Retina (tissue), 1 donor: ENCODE results near the gene POTEG.
"Not testable (repeated sequence)": the region's sequence is repeated elsewhere in the genome, so short reads cannot be mapped to it uniquely, and the experiment has no call there.

ENCODE experiments used
- DNase-seq: peaks from one replicate; pipeline ENCODE4 v3.0.0-alpha.2; 2016

POTEG gene

DNA sequence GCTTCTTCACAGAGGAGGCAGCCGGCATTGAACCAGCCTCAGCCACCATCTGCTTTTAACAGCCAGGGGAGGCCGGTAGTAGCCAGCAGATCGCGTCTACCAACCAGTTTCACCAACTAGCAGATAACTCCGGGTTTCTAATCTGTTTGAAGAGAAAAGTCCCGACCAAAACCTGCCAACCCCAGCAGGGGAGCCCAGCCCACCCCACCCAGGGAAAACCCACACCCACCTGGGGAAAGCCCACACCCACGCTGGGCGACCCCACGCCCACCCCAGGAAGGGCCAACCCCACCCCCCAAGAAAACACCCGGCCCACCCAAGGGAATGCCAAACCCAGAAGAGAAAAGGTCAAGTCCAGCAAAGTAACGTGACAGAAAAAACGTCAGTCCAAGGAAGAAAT lies at the start of gene POTEG:
TSS of gene POTEG (minus strand) at position 101 of the 400 bp plus-strand sequence. CDS start at position 49, 52 bp downstream.
- not testable (repeated sequence) for DNase-seq

DNA sequence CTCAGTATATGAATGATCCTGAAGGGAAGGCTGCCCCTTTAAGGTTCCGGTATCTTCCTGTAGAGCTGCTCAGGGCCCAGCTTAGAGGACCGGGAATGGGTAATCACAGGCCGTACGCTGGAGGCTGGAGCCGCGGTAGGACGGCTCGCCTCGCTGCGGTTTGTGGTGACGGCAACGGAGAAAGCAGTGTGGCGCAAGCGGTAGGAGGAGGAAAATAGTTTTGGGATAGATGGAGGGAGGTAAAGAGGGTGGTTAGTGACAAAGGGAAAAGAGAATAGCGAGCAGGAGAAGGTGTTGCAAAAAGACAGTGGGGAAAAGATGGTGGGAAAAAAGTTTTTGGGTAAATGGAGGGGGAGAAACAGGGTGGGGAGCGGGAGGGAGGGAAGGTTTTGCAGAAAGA lies 48.0 kb upstream of the POTEG start:
- DNase-seq: not testable (repeated sequence)

DNA sequence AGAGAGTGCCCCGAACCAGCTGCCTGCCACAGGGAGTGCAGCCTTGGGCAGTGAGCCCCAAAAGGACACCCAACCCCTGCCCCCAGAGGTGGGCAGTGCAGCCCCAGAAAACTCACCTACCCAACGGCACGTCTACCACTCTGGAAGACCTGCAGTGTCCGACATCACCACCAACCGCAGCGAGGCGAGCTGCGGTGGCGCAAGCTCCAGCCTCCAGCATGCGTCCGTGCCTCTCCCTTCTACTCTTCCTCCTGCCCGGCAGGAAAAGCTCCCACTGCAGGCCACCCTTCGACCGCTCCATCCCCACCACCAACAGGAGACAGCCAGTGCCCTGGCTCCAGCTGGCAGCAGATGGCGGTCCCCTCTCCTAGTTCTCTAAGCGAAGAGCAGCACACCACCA lies 47.3 kb upstream of the POTEG start:
- not testable (repeated sequence) for DNase-seq

- not testable (repeated sequence) for DNase-seq
Measured at GRCh38 chr14:19480491-19480890, 46.4 kb upstream of the POTEG start.

DNA sequence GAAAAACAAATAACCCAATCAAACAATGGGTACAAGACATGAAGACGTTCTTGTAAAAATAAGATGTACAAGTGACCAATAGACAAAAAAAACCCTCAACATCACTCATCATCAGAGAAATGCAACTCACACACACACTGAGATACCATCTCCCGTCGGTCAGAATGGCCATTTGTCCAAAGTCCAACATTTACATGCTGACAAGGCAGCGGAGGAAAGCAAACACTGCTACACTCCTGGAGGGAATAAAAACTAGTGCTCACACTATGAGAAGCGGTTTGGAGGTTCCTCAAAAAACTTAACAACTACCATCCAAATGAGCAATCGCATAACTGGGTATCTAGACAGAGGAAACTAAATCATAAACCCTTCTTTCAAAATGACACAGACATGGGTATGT lies 11.6 kb upstream of the POTEG start:
- not testable (repeated sequence) for DNase-seq

DNA sequence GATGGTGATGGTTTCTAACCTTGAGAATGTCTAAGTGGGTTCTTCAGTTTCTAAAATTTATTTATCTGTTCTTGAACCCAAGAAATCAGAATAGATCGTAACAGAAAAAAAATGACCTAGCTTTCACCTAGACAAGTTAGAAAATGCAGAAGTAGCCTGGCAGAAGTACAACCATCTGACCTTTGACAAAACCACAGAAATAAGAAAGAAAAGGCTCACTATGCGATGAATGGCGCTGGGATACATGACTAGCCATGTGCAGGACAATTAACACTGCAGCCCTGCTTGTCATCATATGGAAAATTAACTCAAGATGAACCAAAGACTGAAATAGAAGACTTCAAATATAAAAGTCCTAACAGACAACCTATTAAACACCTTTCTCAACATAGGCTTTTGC lies 5.7 kb upstream of the POTEG start:
- not testable (repeated sequence) for DNase-seq

DNA sequence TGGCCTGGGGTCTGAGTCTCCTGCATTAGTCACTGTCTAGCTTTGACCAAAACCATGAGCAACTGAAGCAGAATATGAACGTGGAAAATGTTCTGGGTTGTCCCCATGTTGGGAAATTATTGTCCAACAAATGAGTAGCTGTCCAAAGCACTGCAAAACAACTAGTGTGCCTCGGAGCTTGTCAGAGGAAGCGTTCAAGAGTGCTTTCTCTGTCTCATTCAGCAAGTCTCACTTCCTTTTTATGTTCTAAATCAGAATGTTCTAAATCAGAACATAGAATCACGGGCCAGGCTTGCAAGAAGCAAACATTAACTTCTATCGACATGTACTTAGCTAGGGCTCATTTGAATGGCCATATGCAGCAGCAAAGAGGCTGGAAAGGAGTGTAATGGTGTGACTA lies 5.1 kb upstream of the POTEG start:
- DNase-seq: not testable (repeated sequence)

DNA sequence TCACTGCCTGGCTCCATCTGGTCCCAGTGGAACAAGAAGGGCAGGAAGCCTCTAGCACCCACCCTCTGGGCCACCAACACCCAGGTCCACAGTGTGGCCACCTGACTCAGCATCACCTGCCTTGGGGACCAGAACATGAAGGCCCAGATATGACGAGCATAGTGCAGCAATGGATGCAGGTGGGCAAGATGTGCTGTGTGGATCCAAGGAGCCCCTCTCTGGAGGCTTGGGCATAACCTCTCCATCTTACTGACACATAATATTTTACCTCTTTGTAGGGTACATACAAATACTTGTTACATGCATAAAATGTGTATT lies 2.9 kb upstream of the POTEG start:
- not testable (repeated sequence) for DNase-seq

DNA sequence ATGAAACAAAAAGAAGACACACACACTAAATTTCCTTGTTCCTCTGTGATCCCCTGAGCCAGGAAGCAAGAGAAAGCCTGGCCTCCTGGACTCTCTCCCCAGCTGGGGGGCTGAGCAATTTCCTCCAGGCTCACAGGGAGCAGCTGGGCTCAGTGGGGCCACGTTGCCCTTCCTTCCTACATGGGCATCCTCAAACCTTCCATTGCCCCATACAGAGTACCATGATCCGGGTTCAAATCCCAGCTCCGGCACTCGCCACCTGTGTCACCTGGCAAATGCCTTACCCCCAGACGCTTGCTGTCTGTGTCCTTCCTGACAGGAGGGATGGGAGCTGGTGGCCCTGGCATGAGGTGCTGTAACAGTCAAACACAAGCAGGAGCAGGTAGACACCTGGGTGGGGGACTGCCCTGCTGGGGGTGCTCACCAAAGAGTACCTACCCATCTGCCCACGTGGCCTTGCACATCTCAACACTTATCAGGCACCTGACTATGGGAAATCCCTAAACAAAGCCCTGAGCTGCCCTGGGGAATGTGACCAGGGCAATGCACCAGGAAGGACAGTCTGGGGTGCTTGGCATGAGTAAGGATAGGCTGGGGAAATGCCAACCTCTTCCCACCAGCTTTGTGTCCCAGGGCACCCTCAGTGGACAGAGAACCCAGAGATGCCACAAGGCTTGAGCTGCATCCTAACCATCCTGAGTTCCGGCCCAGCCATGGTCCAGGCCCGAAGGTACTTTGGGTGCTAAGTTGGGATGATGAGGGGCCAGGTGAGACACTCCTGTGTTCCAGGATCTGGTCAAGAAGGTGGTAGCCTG lies 2.4 kb upstream of the POTEG start:
- DNase-seq: not testable (repeated sequence)

GRCh38 chr14:19435852-19436251 lies 1.7 kb upstream of the POTEG start:
- DNase-seq: not testable (repeated sequence)

DNA sequence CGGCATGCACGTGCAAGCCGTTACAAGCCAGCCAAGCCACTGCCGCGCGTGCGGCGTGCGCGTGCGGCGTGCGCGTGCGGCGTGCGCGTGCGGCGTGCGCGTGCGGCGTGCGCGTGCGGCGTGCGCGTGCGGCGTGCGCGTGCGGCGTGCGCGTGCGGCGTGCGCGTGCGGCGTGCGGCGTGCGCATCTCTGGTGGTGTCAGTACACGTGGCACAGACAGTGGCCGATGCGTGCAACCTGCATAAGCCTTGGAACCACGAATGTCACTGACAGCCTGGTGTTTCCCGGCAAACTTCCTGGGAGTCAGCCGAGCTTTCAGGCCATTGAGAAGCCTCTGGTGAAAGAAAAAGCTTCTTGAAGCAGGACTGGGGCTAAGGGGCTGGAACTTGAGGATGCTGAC lies 750 bp upstream of the POTEG start:
- DNase-seq: not testable (repeated sequence)

DNA sequence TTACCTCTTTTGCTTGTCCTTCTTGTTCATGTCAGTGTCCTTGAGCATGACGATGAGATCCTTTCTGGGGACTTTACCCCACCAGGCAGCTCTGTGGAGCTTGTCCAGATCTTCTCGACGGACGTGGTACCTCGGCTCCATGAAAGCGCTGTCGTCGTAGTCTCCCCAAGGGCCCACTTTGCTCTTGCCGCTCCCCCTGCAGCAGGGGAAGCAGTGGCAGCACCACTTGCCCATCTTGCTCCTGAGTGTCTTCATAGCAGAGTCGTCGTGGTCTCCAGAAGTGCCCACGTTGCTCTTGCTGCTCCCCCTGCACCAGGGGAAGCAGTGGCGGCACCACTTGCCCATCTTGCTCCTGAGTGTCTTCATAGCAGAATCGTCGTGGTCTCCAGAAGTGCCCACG lies 376 bp downstream of the POTEG start:
- not testable (repeated sequence) for DNase-seq

DNA sequence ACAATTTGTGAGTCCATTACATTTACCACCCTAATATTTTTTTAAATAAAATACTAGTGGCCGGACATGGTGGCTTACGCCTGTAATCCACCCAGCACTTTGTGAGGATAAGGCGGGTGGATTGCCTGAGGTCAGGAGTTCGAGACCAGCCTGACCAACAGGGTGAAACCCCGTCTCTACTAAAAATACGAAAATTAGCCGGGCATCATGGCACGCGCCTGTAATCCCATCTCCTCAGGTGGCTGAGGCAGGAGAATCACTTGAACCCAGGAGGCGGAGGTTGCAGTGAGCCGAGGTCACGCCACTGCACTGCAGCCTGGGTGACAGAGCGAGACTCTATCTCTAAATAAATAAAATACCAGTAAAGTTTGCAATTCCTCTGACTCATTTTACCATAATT lies 25.6 kb downstream of the POTEG start:
- DNase-seq: not testable (repeated sequence)

DNA sequence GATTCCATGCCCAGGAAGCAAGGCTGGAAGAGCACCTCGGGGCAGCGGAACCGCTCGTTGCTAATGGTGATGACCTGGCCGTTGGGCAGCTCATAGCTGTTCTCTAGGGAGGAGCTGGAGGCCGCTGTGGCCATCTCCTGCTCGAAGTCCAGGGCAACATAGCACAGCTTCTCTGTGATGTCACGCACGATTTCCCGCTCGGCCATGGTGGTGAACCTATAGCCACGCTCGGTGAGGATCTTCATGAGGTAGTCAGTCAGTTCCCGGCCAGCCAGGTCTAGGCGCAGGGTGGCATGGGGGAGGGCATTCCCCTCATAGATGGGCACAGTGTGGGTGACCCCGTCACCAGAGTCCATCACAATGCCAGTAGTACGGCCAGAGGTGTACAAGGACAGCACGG lies 32.0 kb downstream of the POTEG start:
- DNase-seq: not testable (repeated sequence)

GRCh38 chr14:19394727-19395126 lies 39.4 kb downstream of the POTEG start:
- DNase-seq: not testable (repeated sequence)

DNA sequence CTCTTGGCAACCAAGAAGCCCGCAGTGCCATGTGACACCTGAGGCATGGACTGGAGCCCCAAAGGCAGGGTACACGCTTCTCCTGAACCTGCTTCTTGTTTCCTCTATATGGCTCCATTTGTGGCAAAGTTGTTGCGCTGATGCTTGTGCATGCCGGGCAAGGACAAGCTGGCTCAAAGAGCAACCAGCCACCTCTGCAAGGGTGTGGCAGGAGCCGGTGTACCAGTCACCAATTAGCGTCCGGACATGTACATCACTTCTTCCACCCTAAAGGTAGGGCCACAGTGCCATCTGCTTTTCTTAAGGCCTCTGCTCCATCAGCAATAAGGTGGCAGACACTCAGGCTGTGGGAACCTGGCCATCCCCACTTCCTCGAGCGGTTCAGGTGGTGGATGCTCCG lies 43.9 kb downstream of the POTEG start:
- not testable (repeated sequence) for DNase-seq

DNA sequence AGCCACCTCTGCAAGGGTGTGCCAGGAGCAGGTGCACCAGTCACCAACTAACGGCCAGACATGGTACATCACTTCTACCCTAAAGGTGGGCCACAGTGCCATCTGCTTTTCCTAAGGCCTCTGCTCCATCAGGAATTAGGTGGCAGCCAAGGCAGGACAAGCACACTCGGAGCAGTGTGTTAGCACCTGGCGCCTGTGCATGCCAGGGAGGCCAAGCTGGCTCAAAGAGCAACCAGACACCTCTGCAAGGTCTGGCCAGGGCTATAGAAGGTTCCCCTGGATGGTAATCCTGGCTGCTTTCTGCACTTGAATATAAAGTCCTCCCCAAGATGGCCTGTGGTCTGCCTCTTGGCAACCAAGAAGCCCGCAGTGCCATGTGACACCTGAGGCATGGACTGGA lies 45.4 kb downstream of the POTEG start:
- DNase-seq: not testable (repeated sequence)

DNA sequence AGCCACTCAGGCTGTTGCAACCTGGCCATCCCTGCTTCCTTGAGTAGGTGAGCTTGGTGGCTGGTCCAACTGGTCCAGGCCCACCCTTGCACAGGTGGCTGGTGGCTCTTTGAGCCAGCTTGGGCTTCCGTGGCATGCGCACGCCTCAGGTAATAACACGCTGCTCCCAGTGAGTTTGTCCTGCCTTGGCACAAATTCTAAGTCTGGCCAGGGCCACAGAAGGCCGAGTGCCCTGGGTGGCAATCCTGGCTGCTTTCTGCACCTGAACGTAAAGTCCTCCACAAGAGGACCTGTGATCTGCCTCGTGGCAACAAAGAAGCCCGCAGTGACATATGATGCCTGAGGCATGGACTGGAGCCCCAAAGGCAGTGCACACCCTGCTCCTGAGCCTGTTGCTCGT lies 47.1 kb downstream of the POTEG start:
- DNase-seq: not testable (repeated sequence)

DNA sequence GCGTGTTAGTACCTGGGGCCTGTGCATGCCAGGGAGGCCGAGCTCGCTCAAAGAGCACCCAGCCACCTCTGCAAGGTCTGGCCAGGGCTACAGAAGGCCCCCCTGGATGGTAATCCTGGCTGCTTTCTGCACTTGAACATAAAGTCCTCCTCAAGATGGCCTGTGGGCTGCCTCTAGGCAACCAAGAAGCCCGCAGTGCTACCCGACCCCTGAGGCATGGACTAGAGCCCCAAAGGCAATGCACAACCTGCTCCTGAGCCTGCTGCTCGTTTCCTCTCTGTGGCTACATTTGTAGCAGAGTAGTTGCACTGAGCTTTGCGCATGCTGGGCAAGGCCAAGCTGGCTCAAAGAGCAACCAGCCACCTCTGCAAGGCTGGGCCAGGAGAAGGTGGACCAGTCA lies 47.8 kb downstream of the POTEG start:
- not testable (repeated sequence) for DNase-seq

- not testable (repeated sequence) for DNase-seq
Measured at GRCh38 chr14:19384088-19384781, 49.9 kb downstream of the POTEG start.

DNA sequence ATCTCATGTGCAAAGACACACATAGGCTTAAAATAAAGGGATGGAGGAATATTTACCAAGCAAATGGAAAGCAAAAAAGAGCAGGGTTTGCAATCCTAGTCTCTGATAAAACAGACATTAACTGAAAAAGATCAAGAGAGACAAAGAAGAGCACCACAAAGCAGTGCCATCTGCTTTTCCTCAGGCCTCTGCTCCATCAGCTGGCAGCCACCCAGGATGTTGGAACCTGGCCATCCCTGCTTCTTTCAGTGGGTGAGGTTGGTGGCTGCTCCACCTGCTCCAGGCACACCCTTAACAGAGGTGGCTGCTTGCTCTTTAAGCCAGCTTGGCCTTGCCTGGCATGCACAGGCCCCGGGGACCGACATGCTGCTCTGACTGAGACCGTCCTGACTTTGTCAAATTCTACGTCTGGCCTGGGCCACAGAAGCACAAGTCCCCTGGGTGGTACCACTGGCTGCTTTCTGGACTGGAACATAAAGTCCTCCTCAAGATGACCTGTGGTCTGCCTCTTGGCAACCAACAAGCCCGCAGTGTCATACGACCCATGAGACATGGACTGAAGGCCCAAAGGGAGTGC lies 51.0 kb downstream of the POTEG start:
- DNase-seq: not testable (repeated sequence)

DNA sequence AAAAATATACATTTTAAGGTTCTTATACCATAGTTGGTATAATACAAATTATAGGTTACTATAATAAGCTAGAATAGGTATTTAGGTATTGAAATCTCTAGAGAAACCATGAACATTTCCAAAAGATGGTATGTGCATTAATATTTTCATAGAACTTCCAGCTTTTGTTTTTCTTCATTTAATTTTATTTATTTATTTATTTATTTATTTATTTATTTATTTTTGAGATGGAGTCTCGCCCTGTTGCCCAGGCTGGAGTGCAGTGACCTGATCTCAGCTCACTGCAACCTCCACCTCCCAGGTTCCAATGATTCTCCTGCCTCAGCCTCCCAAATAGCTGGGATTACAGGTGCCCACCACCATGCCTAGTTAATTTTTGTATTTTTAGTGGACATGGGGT lies 54.0 kb downstream of the POTEG start:
- not testable (repeated sequence) for DNase-seq

DNA sequence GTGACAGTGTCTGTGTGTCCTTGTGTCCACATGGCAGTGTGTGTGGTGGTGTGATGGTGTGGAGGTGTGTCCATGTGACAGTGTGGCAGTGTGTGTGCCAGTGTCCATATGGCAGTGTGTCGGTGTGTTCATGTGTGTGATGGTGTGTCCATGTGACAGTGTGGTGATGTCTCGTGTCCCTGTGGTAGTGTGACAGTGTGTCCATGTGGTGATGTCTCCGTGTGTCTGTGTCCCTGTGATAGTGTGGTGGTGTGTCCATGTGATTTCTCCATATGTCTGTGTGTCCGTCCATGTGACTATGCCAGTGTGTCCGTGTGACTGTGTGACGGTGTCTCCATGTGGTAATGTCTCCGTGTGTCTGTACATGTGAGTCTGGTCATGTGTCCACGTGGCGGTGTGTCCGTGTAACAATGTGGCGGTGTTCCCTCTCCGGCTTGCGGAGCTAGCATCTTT lies 59.7 kb downstream of the POTEG start:
- DNase-seq: not testable (repeated sequence)
